Stimulated activated CD8-positive, alpha-beta memory T cell treated with anti-CD3 and anti-CD28 coated beads, Interleukin-2, amount 100 ng/mL, for 48 hours (primary cell): ENCODE results near the gene RAPH1.
"Not testable (repeated sequence)": the region's sequence is repeated elsewhere in the genome, so short reads cannot be mapped to it uniquely, and the experiment has no call there.

Experiments used
- DNase-seq, 2 donors: peaks; one replicate each; pipeline ENCODE4 v3.0.0-alpha.2; 2020; ENCODE audit warnings: low read depth in 2 of 2

RAPH1 gene

DNA sequence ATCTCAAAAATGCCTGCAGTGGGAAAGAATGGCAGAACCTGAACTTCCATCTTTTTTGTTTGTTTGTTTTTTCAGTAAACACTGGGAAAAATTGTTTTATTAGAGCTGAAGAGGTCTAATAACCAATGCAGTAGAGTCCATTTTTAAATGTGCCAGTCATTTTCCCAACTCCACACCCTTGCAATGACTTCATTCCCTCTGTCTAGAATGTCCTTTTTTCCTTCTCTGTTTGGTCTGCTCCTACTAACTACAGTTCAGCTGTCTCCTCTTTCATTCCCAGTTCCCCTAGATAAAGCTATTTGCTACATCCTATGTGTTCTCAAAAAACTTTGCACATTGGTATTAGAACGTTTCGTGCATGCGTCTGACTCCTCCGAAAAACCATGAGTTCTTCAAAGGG lies 9.3 kb upstream of the RAPH1 start:
- DNase-seq = no peak

DNA sequence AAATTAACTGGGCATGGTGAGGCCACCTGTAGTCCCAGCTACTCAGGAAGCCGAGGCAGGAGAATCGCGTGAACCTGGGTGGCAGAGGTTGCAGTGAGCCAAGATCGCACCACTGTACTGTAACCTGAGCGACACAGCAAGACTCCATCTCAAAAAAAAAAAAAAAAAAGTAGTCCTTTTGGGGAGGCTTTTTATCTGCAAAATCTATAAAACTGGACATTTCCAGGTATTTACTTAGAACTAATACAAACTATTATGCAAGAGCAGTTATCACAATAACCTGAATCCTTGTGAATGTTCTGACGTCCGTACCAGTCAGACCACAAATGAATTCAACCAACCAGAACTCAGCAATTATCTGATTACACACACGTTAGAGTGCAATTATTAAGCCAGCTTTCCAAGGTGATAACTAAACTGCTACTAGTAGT lies 8.8 kb upstream of the RAPH1 start:
- DNase-seq = no peak

DNA sequence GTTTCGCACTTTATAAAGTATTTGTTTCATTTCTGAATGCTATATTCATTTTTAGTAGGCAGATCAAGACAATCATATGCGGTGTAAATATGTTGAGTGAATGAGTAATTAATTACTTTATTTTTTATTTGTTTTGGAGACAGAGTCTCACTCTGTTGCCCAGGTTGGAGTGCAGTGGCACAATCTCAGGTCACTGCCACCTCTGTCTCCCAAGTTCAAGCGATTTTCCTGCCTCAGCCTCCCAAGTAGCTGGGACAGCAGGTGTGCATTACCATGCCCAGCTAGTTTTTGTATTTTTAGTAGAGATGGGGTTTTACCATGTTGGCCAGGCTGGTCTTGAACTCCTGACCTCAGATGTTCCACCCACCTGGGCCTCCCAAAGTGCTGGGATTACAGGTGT lies 5.5 kb upstream of the RAPH1 start:
- not testable (repeated sequence) for DNase-seq

GRCh38 chr2:203538237-203538636 lies 3.1 kb upstream of the RAPH1 start:
- not testable (repeated sequence) for DNase-seq

- not testable (repeated sequence) for DNase-seq
Observed at GRCh38 chr2:203536586-203536951, 1.5 kb upstream of the RAPH1 start.

DNA sequence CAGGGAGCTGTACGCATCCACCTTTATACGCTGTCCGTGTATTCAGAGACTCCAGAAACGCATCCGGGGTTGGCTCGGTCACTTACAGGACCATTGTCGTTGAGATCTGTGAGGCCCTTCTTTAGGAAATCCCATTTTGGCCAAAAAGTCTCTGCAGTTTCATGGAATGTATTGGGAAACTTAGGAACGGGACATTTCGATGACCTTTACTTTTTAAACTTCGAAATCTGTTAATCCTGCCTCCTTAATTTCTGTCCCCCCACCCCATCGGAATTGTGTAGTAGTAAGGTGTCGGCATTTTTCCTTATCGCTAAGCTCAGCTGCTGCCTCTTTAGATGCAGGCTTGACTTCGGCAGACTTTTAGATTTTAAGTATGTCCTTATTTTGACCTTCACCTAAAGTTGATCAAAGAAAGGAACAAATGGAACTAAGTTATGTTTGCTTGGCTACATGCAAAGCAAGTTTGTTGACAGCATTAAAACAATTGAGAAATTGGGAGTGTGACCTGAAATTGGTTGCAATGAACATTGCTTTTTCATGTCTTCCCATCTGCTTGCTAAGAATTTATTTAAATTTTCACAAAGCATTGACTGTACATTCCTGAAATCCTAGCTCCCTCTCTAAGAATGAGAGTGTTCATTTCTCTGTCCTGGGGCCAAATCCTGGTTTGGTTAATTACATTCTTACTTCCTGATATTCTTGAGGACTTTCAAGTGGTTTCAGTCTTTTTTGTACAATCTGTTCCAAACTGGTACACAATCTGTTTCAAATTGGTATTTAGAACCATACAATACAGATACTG lies 884 bp upstream of the RAPH1 start:
- no peak for DNase-seq

GRCh38 chr2:203534621-203535077 lies 452 bp downstream of the RAPH1 start:
- peak; percentile 18 to 30 for DNase-seq

GRCh38 chr2:203533676-203534591 lies 1.2 kb downstream of the RAPH1 start:
- DNase-seq = no peak

DNA sequence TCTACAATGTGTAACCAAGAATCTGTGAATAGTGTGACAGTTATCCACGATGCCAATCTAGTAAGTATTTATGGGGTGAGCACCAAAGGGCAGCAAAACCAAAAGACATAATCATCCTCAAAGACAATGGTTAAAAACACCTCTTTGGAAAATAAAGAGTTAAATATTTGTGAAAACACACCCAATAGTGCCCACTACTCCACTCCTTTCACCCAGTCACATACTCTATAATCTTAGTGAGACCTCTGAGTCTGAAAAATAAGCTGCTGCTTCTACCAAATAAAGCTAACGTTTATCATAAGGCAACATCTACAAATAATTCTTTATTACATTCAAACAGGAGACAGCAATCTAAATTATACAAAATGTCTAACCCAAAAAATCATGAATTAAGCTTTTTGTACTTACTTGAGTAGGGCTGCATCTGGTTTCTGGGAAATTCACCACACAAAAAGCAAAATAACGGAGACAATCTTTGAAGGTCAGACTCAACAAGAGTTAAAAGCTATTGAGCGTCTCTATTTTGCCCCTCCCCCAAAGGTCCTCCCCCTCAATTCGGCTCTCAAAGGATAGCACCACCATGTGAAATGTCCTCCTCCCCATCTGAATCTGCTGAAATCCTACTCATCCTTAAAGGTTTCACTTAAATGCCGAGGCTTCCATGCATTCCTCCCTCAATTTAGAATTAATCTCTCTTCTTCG lies 2.0 kb downstream of the RAPH1 start:
- DNase-seq = no peak

- no peak for DNase-seq
Observed at GRCh38 chr2:203527719-203528118, 7.4 kb downstream of the RAPH1 start.

- DNase-seq = not testable (repeated sequence)
Observed at GRCh38 chr2:203513268-203513667, 21.8 kb downstream of the RAPH1 start.

DNA sequence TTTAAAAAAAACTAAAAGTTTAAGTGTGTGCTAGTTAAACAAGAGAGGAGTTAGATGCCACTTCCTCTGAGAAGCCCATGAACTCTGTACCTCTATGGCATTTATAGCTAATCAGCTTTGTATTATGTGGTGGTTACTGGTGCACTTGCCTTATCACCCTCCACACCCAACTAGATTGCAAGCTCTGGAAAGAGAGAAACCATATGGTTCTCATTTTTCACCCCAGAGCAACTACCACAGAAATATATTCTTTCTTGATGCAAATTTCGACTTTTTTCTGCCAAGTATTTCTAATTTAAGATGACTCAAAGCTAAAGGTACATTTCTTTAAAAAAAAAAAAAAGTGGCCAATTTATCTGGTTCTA lies 24.2 kb downstream of the RAPH1 start:
- no peak for DNase-seq

DNA sequence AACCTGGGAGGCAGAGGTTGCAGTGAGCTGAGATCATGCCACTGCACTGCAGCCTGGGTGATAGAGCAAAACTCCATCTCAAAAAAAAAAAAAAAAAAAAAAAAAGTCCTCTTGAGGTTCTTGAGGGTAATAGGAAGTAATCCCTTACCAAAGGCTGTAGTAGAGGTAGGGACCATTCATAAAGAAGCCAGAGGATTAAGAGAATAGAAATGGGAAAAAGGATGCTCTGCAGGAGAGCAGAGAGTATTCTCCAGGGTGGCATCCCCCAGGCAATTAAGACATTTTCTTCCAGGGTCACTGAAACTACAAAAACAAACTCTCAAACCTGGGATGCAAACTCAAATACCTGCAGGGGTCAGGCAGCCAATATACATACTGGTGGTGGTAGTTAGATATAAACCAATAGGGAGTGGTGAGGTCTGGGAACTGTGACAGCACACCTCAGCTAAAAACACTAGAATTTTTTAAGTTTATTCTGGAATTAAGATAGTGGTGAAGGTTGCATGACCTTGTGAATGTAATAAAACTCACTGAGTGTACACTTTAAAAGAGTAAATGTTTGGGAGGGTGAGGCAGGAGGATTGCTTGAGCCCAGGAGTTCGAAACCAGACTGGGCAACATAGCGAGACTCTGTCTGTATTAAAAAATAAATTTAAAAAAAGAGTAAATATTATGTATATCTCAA lies 24.7 kb downstream of the RAPH1 start:
- no peak for DNase-seq

GRCh38 chr2:203503460-203503859 lies 31.6 kb downstream of the RAPH1 start:
- not testable (repeated sequence) for DNase-seq

GRCh38 chr2:203501873-203502272 lies 33.2 kb downstream of the RAPH1 start:
- no peak for DNase-seq

GRCh38 chr2:203500951-203501350 lies 34.1 kb downstream of the RAPH1 start:
- no peak for DNase-seq

DNA sequence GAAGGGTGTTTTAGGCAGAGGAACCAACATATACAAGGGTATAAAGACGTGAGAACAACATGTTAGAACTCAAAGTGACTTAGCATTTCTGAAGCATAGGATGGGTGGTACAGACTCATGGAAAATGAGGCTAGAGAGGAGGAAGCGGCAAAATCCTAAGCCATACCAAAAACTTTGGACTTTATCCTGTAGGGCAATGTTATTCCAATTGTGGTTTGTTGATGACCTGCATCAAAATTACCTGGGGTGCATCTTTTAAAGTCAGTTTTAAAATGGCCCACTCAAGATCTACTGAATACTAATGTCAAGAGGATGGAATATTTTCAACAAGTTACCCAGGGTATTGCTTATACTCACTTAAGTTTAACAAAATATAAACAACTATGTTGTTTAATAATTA lies 34.8 kb downstream of the RAPH1 start:
- no peak for DNase-seq

DNA sequence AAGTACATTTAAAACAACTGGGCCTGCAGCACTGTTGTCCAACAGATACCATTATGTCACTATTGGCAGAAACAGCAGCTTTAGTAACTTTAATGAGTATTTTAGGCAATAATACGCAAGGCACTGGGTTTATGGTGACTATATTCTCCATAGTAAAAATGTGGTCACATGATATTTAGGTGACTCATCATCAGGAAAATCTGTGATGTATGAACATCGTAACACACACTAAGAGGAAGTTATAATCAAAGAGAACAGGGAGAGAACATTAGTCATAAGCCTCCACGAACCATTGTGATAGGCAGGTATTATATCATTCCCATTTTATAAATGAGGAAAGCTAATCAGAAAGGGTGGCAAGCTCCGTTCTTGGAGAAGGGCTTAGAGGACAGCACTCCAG lies 36.9 kb downstream of the RAPH1 start:
- no peak for DNase-seq

DNA sequence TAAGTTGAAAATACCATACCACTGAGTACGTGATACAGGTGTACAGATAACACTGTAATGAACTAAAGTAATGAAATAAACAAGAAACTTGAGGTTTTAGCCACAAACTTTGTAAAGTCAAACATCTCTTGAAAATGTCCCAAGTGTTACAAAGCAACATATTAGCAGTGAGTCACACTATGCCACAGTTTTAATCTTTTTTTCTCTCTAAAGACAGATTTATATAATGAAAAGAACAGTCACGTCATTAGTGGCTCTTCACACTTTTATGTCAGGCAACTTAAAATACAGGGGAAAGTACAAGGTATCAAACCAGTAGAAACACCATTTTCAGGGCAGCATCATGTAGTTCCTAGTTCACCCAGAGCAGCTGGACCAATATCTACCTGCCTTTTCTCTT lies 42.1 kb downstream of the RAPH1 start:
- DNase-seq = no peak

GRCh38 chr2:203490391-203490790 lies 44.7 kb downstream of the RAPH1 start:
- no peak for DNase-seq

GRCh38 chr2:203489531-203489930 lies 45.6 kb downstream of the RAPH1 start:
- no peak for DNase-seq
